MM.1S (cell line): ENCODE measurements around the gene SIT1.

Experiments
- EZH2 ChIP-seq: fragments of 300-600 bp; sonication (generic); optimal IDR thresholded peaks from 2 replicates; pipeline ENCODE3; 2017; ENCODE audit warnings: low read depth, mild to moderate bottlenecking, antibody characterized with exemption, low read length, mixed read lengths
- EZH2phosphoT487 ChIP-seq: fragments of 300-600 bp; sonication (generic); IDR thresholded peaks from 2 replicates; pipeline ENCODE4 v1.6.1; 2018; ENCODE audit warnings: antibody characterized with exemption, low read length
- TF ChIP-seq, protein P1 (sequence below): fragments of 300-600 bp; sonication (generic); IDR thresholded peaks from 2 replicates; pipeline ENCODE4 v1.5.1; 2016; ENCODE audit warnings: antibody characterized with exemption, low read length, mixed read lengths

DNA sequence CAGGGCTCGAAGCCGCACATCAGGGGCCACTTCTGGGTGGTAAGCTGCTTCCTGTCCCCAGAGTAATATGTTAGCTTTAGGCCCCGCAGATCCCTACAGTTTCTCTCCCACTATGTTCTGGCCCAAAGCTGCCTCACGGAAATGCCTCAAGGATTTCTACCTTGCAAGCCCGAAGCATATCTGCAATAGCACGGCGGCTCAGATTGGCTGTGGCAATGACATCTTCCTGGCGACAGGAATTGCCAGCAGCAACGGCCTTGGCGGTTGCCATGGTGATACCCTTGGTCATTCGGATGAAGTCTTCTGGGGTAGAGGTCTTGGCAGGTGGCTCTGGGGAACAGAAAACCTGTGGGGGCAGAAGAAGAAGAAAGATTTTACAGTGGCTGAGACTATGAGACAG, 49.3 kb upstream of the SIT1 start:
- TF ChIP-seq, protein P1, sequence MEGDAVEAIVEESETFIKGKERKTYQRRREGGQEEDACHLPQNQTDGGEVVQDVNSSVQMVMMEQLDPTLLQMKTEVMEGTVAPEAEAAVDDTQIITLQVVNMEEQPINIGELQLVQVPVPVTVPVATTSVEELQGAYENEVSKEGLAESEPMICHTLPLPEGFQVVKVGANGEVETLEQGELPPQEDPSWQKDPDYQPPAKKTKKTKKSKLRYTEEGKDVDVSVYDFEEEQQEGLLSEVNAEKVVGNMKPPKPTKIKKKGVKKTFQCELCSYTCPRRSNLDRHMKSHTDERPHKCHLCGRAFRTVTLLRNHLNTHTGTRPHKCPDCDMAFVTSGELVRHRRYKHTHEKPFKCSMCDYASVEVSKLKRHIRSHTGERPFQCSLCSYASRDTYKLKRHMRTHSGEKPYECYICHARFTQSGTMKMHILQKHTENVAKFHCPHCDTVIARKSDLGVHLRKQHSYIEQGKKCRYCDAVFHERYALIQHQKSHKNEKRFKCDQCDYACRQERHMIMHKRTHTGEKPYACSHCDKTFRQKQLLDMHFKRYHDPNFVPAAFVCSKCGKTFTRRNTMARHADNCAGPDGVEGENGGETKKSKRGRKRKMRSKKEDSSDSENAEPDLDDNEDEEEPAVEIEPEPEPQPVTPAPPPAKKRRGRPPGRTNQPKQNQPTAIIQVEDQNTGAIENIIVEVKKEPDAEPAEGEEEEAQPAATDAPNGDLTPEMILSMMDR: no peak
- TF ChIP-seq EZH2: no peak
- TF ChIP-seq EZH2phosphoT487: no peak
